HFFc6 (cell line): ENCODE measurements around the gene TAF3. TPM values are rescaled to one million over a fixed set of nuclear protein-coding genes. Genes with fewer than 3 reads are reported as not detected.

Experiments
- DNase-seq: peaks from one replicate; pipeline ENCODE4 v3.0.0-alpha.2; 2018
- H3K27ac Mint-ChIP-seq: 2 replicates; pipeline ENCODE4 v1.8.0; 2020; ENCODE audit warnings: mild to moderate bottlenecking, mixed read lengths
- H3K27me3 Mint-ChIP-seq: 2 replicates; pipeline ENCODE4 v1.8.0; 2021; ENCODE audit warnings: mild to moderate bottlenecking, moderate library complexity, mixed read lengths; ENCODE audit not compliant: insufficient read depth
- H3K36me3 Mint-ChIP-seq: 2 replicates; pipeline ENCODE4 v1.8.0; 2021; ENCODE audit warnings: low read depth, mixed read lengths
- H3K4me1 Mint-ChIP-seq: 2 replicates; pipeline ENCODE4 v1.8.0; 2020; ENCODE audit warnings: low read depth, mixed read lengths
- H3K4me3 Mint-ChIP-seq: 2 replicates; pipeline ENCODE4 v1.8.0; 2020; ENCODE audit warnings: mild to moderate bottlenecking, moderate library complexity, mixed read lengths
- H3K9me3 Mint-ChIP-seq: 2 replicates; pipeline ENCODE4 v1.8.0; 2020; ENCODE audit warnings: mild to moderate bottlenecking, mixed read lengths
- total RNA-seq, 6 experiments: library from RNA; stranded (reverse); fragmentation: NEBNext Ultra II Directional; extraction: Animal tissue kit (Norgen Biotek cat#: 25700); gene quantifications; 2 replicates in 1 of 6; 3 replicates in 5 of 6; pipeline ENCODE4 v1.2.3, GENCODE V29; 2021
- TF ChIP-seq, protein P1 (sequence below): fragments of 200-600 bp; sonication (generic); IDR thresholded peaks from 2 replicates; pipeline ENCODE4 v1.5.0; 2021; ENCODE audit warnings: antibody characterized with exemption, mild to moderate bottlenecking

TAF3 gene
- total RNA-seq, 6 experiments from 2014 or later, result 8.1 to 11.3 (median 9.7) TPM

DNA sequence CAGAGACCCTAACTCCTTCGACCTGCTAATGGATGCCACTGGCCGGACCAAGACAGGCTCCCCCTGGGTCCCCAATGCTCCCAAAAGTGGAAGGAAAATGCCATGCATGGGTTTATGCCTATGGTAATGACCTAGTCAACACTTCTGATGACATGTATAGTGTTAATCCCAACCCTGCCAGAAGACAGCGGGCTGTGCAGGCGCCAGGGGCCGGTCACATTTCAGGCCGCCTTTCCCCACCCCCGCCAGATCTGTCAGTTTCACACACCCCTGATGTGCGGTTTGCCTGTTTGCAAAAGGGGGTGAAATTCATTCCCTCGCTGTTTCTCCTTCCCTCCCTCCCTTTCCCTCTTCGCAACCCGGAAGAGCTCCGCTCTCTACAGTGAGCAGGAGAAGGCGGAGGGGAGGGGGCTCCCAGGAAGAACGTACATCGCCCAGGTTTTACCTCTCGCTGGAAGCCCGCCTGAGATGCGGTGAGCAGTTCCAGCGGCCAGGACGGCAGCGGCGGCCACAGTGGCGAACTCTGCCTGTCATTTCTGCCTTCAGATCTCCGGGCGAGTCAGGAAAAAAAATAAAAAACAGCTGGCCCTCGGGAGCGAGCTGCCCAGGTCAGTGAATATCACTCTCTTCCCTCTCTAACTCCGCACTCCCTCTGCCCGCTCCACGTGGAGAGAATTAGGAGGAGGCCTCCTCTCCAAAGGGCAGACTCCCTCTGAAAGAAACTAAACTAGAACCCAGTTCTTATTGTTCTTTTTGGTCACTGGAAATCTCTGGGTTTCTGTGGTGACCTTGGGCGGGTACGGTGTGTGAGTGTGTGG lies 226.8 kb downstream of the TAF3 start:
- peak overlapping the region; percentile 75 for H3K4me3 Mint-ChIP-seq
- H3K4me1 Mint-ChIP-seq, result peaks cover 27% of the 10 kb centered on the region

DNA sequence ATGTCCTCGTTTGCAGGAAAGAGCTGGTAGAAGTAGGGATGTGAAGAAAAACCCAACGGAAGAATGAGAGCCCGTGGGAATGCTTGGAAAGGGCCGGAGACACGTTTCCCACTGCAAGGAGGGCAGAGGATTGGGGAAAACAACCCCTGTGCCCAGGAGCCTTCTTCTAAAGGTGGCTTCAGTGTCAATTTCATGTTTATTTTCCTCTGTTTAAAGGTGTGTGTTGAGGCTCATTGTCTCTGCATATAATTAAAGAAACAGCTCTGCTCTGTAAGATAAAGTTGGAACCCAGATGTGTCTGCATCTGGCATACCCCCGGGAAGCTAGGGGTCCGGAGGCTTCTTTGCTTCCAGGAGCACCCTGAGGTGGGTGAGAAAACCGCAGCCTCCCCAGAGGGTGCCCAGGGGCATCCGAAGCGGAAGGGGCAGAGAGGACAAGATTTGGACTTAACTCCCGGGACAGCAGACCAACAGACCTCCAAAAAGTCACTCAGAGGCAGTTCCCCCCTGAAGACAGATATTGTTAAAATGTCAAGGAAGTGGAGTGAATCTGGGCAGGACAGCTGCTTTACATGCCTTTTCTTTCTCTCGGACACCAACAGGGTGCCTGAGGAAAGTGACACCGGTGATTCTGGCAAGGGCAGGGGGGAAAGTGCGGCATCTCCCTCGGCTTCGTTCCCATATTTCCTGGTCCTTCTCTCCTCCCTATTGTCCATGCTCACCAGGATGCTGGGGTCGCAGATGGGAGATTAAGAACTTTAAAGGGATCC lies 227.6 kb downstream of the TAF3 start:
- no peak overlapping the region for H3K27ac Mint-ChIP-seq

More for the DNA sequence above, 226.8 kb downstream of the TAF3 start:
- no peak for DNase-seq
- Mint-ChIP-seq H3K9me3 (no peaks in the 10 kb centered on the region), H3K36me3 (0 out of 2 replicates have a peak, but pooled peaks cover 5% of the 10 kb centered on the region), H3K27me3 (peaks cover 73% of the 10 kb centered on the region), H3K27ac (no peak overlapping the region)
- TF ChIP-seq, protein P1, sequence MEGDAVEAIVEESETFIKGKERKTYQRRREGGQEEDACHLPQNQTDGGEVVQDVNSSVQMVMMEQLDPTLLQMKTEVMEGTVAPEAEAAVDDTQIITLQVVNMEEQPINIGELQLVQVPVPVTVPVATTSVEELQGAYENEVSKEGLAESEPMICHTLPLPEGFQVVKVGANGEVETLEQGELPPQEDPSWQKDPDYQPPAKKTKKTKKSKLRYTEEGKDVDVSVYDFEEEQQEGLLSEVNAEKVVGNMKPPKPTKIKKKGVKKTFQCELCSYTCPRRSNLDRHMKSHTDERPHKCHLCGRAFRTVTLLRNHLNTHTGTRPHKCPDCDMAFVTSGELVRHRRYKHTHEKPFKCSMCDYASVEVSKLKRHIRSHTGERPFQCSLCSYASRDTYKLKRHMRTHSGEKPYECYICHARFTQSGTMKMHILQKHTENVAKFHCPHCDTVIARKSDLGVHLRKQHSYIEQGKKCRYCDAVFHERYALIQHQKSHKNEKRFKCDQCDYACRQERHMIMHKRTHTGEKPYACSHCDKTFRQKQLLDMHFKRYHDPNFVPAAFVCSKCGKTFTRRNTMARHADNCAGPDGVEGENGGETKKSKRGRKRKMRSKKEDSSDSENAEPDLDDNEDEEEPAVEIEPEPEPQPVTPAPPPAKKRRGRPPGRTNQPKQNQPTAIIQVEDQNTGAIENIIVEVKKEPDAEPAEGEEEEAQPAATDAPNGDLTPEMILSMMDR, result no peak

DNA sequence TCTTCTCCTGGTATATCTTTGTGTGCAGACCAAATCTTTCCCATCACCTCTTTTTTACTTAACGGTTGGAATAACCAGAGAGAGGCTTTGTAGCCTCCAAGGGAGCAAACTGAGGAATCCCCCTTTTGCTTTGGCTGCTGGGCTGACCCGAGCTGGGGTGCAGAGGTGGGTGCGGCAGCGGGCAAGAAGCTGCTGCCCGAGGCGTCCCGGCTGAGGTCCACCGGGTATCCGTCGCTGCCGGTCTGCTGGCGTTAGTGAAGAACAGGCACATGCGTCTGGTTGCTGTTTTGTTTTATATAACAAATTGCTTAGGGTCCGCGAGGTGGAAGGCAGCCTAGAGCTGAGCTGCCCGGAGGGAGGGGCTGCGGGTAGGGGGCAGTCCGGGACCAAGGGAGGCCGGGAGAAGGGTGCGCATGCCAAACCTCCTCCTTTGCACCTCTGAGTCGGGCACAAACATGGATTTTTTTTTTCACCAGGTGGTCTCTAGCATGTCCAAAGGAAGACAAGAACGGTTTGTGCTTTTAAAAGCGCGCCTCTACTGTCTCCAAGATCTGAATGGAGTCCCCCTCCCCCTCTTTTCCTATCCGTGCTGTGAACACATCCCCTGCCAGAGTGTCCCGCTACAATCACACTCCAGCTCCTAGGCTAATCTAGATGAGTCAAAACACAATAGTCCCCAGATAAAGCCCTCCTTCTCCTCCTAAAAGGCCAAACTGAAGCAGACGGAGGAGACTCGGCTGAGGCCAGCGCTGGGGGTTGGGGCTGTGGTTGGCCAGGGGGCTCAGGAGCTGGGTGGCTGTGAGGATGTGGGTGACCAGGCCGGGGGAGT lies 229.4 kb downstream of the TAF3 start:
- Mint-ChIP-seq H3K27me3 (peaks cover 64% of the 10 kb centered on the region), H3K4me3 (no peak overlapping the region), H3K27ac (no peak overlapping the region), H3K4me1 (peaks cover 30% of the 10 kb centered on the region), H3K36me3 (0 out of 2 replicates have a peak, but pooled peaks cover 5% of the 10 kb centered on the region), H3K9me3 (no peaks in the 10 kb centered on the region)
- TF ChIP-seq, protein P1, result no peak
- DNase-seq, result no peak

More for the DNA sequence above, 227.6 kb downstream of the TAF3 start:
- no peaks in the 10 kb centered on the region for H3K9me3 Mint-ChIP-seq
- H3K36me3 Mint-ChIP-seq, result 0 out of 2 replicates have a peak, but pooled peaks cover 5% of the 10 kb centered on the region
- H3K27me3 Mint-ChIP-seq, result peaks cover 70% of the 10 kb centered on the region
- H3K4me3 Mint-ChIP-seq, result peak overlapping the region; percentile 75; the same call in 1 of the 2 replicates
- peaks cover 27% of the 10 kb centered on the region for H3K4me1 Mint-ChIP-seq
- TF ChIP-seq, protein P1, result no peak
- no peak for DNase-seq

DNA sequence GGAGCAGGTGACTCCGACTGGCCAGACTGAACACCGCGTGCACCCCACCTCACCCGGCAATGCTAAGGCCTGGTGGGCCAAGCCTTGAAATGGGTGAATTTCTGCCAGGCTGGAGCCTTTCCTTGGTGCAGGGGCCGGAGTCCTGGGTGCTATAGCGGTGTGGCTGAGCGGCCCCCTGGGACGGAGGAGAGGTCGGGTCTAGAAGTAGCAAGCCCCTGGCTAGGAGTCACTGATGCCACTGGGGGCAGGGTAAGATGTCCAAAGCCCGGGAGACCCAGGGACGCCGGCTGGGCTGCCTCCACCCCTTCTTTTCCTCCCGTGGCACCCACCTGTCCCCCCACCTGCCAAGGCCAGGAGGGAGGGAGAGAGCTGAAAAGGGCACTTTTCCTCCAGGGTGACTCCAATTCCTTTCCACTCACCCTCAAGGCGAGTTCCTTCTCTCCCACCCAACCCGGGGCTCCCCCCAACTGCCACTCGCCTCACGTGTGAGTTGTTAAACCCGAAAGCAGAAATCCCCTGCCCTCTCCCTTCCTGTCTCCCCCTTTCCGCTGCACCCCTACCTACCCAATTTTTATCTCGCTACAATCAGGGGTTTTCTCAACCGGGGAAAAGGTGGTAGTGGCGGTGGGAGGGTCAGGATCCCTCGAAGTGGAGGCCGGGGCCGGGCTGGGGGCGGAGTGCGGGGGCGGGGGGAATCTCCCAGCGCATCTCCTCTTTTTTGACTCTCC lies 230.1 kb downstream of the TAF3 start:
- H3K4me3 Mint-ChIP-seq, result no peak overlapping the region
- H3K36me3 Mint-ChIP-seq, result 0 out of 2 replicates have a peak, but pooled peaks cover 9% of the 10 kb centered on the region
- H3K4me1 Mint-ChIP-seq, result peaks cover 34% of the 10 kb centered on the region
- no peaks in the 10 kb centered on the region for H3K9me3 Mint-ChIP-seq
- TF ChIP-seq, protein P1, result no peak
- no peak for DNase-seq
- peaks cover 64% of the 10 kb centered on the region for H3K27me3 Mint-ChIP-seq
- H3K27ac Mint-ChIP-seq, result no peak overlapping the region
